SJSA1 (cell line): ENCODE measurements around the gene SPTBN1. TPM values are rescaled to one million over a fixed set of nuclear protein-coding genes. Genes with fewer than 3 reads are reported as not detected.

Experiments used
- DNase-seq, 2 experiments: peaks; one replicate each; pipeline ENCODE4 v3.0.0-alpha.2; 2015 to 2020; ENCODE audit warnings: low spot score in 2 of 2, low read depth in 1 of 2
- H3K27ac ChIP-seq: fragments of 250-450 bp; sonication (Bioruptor Pico); 2 replicates; pipeline ENCODE4 v1.5.1; 2020; ENCODE audit warnings: mild to moderate bottlenecking, moderate library complexity
- H3K27me3 ChIP-seq: fragments of 250-450 bp; sonication (Bioruptor Pico); replicated peaks from 2 replicates; pipeline ENCODE4 v1.5.1; 2020; ENCODE audit warnings: mild to moderate bottlenecking, moderate library complexity
- H3K36me3 ChIP-seq: fragments of 250-450 bp; sonication (Bioruptor Pico); 2 replicates; pipeline ENCODE4 v1.5.1; 2020; ENCODE audit warnings: mild to moderate bottlenecking
- H3K4me1 ChIP-seq: fragments of 250-450 bp; sonication (Bioruptor Pico); replicated peaks from 2 replicates; pipeline ENCODE4 v1.6.1; 2021; ENCODE audit warnings: mild to moderate bottlenecking
- H3K4me3 ChIP-seq: fragments of 250-450 bp; sonication (Bioruptor Pico); 2 replicates; pipeline ENCODE4 v1.5.1; 2020; ENCODE audit warnings: mild to moderate bottlenecking
- H3K9me3 ChIP-seq: fragments of 250-450 bp; sonication (Bioruptor Pico); replicated peaks from 2 replicates; pipeline ENCODE4 v1.5.1; 2020; ENCODE audit warnings: mild to moderate bottlenecking
- total RNA-seq: library from RNA; depleted of rRNA; stranded (reverse); fragments of >200 nt; shearing (Covaris generic); gene quantifications from 2 replicates; pipeline ENCODE4 v1.2.3, GENCODE V29; 2014

The SPTBN1 gene
- total RNA-seq, 1 experiment from 2014 or later, result 180 TPM

DNA sequence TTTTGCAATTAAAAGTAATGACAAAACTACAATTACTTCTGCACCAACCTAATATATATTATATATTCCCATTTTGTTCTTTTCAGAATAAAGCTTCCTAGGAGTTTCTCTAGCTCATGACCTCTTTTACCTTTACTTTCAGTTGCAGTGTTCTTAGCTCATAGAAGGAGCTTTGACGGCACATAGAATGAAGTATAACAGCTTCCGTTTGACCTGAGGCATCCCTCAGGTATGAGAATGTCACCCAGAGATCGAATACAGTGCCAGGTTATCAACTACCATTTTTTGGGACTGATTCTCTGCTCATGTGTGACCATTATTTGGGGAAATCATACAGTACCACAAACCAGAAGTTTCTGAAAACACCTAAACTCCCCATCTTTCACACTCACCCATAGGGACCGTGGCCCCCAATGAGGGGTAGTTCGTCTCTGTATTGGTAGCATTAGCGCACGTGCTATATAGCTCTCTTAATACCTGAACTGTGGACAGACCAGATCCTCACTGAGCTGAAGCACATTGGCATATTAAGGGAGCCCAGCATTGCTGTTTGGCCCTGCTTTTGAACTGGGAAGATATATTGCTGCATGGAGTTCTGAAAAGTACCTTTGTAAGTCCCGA, 123.0 kb downstream of the SPTBN1 start:
- Histone ChIP-seq H3K27ac (no peak overlapping the region), H3K9me3 (no peaks in the 10 kb centered on the region), H3K4me3 (no peak overlapping the region), H3K27me3 (no peaks in the 10 kb centered on the region), H3K4me1 (peaks cover 5% of the 10 kb centered on the region; the same call in 1 of the 2 replicates), H3K36me3 (peaks cover 27% of the 10 kb centered on the region)
- DNase-seq, result no peak

DNA sequence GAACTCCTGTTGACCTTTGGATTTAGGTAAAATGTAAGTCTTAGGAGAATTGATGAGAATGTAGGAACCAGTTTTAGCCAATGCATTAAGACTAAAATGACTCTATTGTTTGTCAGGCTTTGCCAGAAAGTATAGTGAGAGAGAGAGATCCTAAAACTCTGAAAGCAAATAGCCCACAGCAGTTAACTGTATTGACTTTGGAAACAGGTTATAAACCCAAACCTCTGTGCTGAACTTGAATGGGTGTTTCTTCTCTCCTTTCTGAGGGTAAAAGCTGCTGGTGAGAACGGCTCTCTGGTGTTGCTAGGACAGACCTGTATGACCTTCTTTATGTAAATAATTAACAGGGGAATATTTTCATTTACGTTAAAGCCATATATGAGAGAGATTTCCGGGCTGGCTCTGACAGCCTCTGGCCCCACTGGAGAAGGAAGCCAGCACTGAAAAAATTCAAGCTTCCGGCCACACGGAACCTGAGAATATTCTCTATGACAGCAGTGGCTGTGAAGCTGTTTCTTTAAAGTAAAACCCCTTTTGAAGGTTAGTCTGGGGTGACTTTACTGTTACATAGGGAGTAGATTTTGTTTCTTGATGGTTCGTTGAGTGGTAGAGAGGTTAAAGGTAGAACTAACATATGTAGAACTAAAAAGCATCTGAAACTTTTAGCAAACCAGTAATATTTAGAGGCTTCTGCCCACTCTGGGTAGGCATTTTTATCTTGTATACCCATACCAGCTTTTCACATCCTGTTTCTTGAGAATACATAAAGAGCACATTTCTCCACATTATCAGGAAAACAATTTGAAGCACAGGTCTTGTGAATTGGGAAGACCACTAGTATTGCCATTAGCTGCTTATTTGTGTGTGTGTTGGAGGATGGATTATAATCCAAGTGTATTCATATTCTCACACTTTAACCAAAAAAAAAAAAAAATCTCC, 123.8 kb downstream of the SPTBN1 start:
- Histone ChIP-seq H3K27me3 (no peaks in the 10 kb centered on the region), H3K4me1 (no peaks in the 10 kb centered on the region), H3K27ac (no peak overlapping the region), H3K9me3 (no peaks in the 10 kb centered on the region), H3K4me3 (no peak overlapping the region), H3K36me3 (peaks cover 27% of the 10 kb centered on the region)
- no peak for DNase-seq

DNA sequence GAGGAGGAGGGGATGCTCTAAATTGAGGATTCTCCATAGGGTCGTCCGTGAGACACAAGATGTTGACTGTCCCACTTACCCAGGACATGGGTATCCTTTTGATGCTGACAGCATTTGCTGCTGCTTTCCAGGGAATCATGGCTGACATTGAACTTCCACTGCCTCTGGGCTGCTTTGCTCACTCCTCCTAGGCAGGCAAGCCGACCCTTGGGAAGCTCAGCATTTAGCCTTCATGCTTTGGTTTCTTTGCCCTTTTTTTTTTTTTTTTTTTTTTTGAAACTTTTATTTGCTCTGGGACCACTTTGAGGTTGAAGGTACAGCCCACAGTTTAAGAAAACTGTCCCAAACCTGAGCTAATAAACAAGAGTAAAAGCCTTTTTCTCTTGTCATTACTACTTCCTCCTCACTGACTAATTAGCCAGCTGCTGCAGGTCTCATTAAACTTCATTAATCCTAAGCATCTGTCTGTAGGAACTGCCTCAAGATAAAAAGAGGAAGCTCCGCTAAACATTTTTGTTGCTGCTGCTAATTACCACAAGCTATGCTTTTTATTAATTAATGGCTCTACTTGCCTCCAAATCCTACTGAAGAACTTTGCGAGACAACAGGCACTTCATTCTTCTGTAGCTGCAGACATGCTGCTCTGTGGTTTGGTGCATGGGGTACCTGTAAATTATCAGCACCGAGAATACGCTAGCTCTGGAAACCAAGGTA, 125.4 kb downstream of the SPTBN1 start:
- Histone ChIP-seq H3K4me3 (no peak overlapping the region), H3K27ac (no peak overlapping the region), H3K36me3 (peaks cover 26% of the 10 kb centered on the region), H3K9me3 (no peaks in the 10 kb centered on the region), H3K4me1 (peaks cover 4% of the 10 kb centered on the region; the same call in 1 of the 2 replicates), H3K27me3 (no peaks in the 10 kb centered on the region)
- DNase-seq, result no peak

DNA sequence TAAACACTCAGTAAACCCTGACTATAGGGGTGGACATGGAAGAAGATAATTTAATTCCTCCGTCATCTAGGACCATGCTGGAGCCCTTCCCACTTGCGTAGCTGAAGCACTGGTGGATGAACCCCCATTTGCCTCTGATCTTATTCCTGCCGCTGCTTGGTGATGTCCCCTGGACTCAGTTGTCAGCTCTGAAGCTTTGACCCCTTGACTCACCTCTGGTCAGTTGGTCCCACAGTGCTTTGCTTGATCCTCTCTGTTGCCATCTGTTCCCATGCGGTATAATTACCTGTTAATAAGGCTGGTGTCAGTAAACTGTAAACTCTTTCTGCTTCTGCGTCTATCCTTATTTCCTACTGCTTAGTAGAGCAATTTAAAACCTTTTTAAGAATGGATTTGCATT, 126.9 kb downstream of the SPTBN1 start:
- Histone ChIP-seq H3K36me3 (peaks cover 13% of the 10 kb centered on the region), H3K27me3 (no peaks in the 10 kb centered on the region), H3K4me1 (peaks cover 4% of the 10 kb centered on the region; the same call in 1 of the 2 replicates), H3K4me3 (no peak overlapping the region), H3K27ac (no peak overlapping the region), H3K9me3 (no peaks in the 10 kb centered on the region)
- no peak for DNase-seq

DNA sequence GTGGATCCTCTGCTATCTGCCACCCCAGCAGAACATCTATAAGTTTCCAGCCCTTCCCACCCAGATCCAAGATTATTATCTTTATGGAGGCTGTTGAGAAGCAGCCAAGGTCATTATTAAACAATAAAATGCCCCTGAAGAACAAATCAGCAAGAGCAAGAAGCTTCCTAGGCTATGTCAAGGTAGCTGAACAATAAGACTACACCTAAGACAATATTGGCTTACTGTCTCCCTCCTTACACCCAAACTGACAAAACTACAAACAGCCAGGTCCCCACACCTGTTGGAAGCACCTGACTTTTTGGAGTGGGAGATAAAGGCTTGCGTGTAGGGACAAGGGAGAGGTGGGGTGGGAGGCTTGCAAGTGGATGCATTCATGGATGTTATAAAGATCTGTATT, 128.5 kb downstream of the SPTBN1 start:
- peaks cover 12% of the 10 kb centered on the region for H3K4me1 ChIP-seq
- H3K27ac ChIP-seq, result no peak overlapping the region
- no peak for DNase-seq
- no peaks in the 10 kb centered on the region for H3K9me3 ChIP-seq
- H3K27me3 ChIP-seq, result no peaks in the 10 kb centered on the region
- H3K36me3 ChIP-seq, result peaks cover 6% of the 10 kb centered on the region
- no peak overlapping the region for H3K4me3 ChIP-seq

DNA sequence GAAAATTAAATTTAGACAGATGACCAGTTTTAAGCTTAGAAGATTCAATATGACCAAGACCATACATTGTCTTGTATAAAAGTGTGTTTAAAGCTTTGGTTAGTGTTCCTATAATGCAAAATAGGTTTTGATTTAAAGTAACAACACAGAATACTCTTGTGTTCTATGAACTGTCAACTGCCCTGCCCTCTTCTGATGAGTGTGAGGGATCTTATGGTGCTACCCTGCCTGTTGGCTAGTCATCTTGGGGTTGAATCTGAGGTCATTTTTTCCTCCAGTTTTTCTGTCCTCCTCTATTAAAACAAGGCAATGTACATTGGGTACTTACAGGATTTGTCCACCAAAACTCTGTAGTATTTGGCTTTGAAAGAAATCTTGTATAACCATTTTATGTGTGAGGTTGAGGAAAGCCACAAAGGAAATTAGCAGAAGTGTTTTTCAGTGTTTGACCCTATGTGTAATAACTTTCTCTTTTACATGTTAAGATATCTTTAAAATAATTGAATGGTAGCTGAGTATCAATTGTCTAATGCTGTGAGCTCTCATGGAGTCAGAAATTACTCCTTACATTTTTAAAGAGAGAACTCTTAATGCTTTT, 129.1 kb downstream of the SPTBN1 start:
- Histone ChIP-seq H3K9me3 (no peaks in the 10 kb centered on the region), H3K4me3 (no peak overlapping the region), H3K36me3 (peaks cover 8% of the 10 kb centered on the region), H3K4me1 (peaks cover 18% of the 10 kb centered on the region), H3K27ac (no peak overlapping the region), H3K27me3 (no peaks in the 10 kb centered on the region)
- DNase-seq, result no peak

DNA sequence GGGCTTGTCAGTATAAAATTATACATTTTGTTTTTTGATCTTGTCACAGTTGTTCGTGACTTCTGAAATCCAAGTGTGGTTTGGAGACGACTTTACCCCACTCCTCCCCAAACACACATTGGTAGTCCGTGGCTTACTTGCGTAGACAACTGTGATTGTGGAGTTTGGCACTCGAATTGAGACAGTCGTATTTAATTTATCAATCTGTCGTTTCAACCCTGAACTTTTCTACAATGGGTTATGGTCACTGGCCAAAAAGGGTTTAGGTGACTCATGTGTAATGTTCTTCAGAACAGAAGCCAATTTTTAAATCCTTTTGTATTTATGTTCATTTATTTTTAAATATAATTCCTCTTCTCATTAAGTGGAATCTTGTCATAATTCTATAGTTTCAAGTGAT, 129.9 kb downstream of the SPTBN1 start:
- Histone ChIP-seq H3K9me3 (no peaks in the 10 kb centered on the region), H3K36me3 (peaks cover 11% of the 10 kb centered on the region), H3K27ac (no peak overlapping the region), H3K4me1 (peaks cover 24% of the 10 kb centered on the region), H3K27me3 (no peaks in the 10 kb centered on the region), H3K4me3 (no peak overlapping the region)
- no peak for DNase-seq

DNA sequence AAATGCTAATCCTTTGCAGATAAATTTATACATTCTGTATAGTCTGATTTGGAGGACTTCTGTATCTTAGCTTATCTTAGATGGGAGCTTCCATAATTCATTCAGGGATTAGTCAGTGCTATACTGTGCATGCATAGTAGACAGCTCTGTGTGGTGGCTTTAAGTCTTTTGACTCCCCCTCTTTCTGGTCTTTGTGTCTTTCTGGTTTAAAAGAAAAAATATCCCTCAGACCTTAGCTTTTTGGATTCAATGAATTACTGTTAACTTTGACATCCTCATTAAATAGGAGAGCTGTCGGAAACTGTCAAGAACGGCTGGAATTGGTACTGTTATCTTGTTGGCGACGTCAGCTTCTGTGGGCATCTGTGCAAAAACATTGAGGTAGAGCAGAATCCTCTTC, 130.4 kb downstream of the SPTBN1 start:
- Histone ChIP-seq H3K27me3 (no peaks in the 10 kb centered on the region), H3K4me1 (peaks cover 24% of the 10 kb centered on the region), H3K4me3 (no peak overlapping the region), H3K9me3 (no peaks in the 10 kb centered on the region), H3K27ac (no peak overlapping the region), H3K36me3 (peaks cover 11% of the 10 kb centered on the region)
- no peak for DNase-seq

DNA sequence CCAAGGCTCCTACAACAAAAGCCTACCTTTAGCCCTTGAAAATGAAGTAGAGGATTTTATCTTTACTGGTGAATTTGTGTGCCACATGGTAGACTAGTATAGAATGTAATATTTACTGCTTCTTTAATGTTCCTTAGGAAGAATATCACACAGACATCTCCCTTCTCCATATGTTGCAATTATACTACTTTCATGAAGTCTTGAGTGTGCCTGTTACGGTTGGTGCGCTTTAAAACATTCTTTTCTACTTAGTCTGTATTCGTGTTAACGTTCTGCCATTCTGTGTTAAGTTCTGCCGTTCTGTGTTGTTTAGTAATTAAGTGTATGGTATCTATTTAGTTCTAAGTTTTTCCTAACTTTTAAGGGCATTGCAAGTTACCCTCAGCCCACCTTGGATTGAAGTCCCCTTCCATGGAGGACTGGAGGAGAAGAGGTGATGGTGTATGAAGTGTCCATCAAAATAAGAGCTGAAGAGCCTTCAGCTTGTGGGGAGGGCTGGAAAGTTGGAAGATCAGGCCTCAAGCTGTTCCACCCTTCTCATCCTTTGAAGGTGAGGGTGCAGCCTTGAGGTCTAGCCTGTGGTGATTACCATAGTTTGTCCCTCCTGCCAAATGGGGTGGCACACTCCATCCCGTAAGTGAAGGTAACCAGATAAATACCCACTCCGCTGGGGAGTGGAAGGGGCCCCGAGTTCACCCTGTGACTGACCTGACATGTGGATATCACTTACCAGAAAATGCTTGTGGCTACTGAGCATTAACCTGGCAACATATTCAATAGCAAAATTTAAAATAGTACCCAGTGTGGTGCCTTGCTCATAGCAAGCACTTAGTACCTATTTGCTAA, 131.3 kb downstream of the SPTBN1 start:
- no peak for DNase-seq
- H3K27ac ChIP-seq, result no peak overlapping the region
- H3K9me3 ChIP-seq, result no peaks in the 10 kb centered on the region
- no peaks in the 10 kb centered on the region for H3K27me3 ChIP-seq
- H3K36me3 ChIP-seq, result peaks cover 12% of the 10 kb centered on the region
- peaks cover 24% of the 10 kb centered on the region for H3K4me1 ChIP-seq
- H3K4me3 ChIP-seq, result no peak overlapping the region

DNA sequence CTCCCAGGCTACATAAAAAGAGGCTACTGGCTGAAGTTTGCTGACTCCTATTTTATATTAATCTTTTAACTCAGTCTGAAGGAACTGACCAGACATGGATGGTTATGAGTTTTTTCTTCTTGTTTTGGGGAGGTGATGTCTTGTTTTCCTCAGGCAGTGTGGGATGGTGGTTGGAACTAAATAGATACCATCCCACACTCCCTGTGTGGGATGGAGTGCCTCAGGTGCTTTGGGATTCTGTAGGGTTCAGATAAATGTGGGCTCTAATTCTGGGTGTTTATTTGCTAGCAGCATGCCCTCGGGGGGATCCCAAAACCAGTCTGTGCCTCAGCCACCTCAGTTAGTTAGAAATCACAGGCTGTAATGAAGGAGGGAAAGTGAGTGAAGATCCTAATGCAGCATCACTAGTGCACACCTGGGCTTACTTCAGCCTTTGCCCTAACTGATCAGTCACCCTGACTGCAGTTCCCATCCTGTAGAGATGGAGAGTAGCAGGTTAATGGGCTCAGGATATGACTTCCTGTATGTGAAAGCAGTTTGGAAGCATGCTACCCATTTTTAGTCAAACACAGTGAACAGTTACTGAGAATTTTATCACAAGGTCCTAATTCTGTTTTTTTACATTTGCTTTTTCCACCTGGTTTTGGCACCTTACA, 132.2 kb downstream of the SPTBN1 start:
- Histone ChIP-seq H3K27me3 (no peaks in the 10 kb centered on the region), H3K4me1 (peaks cover 24% of the 10 kb centered on the region), H3K4me3 (no peak overlapping the region), H3K36me3 (peaks cover 22% of the 10 kb centered on the region), H3K9me3 (no peaks in the 10 kb centered on the region), H3K27ac (no peak overlapping the region)
- DNase-seq, result no peak

DNA sequence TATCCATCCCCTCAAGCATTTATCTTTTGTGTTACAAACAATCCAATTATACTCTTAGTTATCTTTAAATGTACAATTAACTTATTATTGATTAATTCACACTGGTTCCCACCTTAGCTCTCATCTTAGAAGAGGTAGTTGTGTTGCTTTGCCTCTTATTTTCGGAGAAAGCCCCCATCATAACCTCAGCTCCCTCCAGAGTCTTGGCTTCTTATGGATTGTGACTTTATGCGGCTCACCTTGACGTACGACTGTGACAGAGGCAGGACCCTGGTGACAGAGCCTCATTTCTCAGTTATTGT, 132.9 kb downstream of the SPTBN1 start:
- H3K4me1 ChIP-seq, result peaks cover 24% of the 10 kb centered on the region
- H3K27ac ChIP-seq, result no peak overlapping the region; the same call in 1 of the 2 replicates
- no peaks in the 10 kb centered on the region for H3K27me3 ChIP-seq
- DNase-seq, result no peak
- peaks cover 18% of the 10 kb centered on the region for H3K36me3 ChIP-seq
- no peaks in the 10 kb centered on the region for H3K9me3 ChIP-seq
- no peak overlapping the region for H3K4me3 ChIP-seq

DNA sequence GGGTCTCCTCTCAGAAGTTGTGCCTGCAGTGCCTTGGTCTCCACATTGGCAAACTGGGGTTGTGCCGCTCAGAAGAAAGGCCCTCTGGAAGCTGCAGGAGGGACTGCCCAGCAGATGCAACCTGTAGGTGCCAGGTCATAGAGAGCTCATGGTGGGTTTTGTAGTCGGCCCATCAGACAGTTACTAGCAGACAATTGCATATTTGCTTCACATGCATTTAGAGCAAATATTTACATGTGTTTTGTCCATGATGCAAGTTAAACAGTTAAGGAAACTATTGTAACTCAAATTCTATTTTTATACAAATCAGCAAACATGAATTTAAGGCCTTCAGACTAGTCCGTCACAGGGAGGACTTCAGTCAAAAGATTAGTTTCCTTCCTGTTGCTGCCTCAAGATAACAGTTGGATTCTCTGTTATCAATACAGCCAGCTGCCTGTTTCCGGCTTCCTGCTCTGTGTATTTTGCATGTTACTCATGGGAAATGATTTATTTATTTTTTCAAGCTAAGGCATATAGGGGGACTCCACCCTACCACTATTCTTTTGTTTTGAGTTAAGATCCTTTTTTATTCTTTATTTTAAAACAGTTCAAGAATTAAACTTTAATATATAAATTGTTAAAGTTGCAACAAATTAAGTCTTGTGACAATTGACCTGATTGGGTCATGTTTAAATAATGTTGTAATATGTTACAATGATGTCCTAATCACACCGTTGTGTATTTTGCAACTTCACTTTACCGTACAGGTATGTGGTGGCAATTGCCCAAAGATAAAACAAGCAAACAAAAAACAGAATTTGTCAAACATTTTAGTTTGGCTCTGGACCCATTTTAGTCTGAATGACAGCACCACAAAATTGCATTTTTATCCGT, 133.5 kb downstream of the SPTBN1 start:
- Histone ChIP-seq H3K27ac (peak overlapping the region; percentile 28), H3K4me3 (no peak overlapping the region), H3K36me3 (peaks cover 19% of the 10 kb centered on the region), H3K27me3 (no peaks in the 10 kb centered on the region), H3K4me1 (peaks cover 24% of the 10 kb centered on the region), H3K9me3 (no peaks in the 10 kb centered on the region)
- peak in 1 of 2 experiments; percentile 60 for DNase-seq
